Measurements from ENCODE around the gene RPS6KA4. TPM values are rescaled to one million over a fixed set of nuclear protein-coding genes. Genes with fewer than 3 reads are reported as not detected.

The RPS6KA4 gene
- total RNA-seq, 2 donors from 2014 or later, result 18.9 to 23.7 TPM

DNA sequence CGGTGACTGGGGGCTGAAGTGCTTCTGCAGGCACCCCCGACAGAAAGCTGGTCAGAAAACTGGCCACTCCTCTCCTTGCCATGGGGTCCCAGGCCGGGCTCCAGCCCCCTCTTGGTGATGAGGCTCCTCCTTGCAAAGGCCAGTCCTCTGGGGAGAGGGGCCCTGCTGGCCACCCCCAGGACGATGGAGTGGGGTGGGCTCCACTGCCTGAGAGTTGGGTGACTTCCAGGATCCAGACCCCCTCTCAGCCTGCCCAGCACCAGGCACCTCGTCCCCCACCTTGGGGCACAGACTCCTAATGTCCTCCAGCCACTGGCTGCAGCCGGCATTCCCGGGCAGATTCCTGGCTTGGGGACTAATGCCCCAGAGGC is 441 bp upstream of the RPS6KA4 start:
- Histone ChIP-seq H3K27me3 (replicated peaks; ENCODE audit: insufficient read depth) (no peaks in the 10 kb centered on the region), H3K4me1 (replicated peaks) (peaks cover 6% of the 10 kb centered on the region), H3K9me3 (no peaks in the 10 kb centered on the region), H3K36me3 (no peaks in the 10 kb centered on the region), H3K27ac (peak overlapping the region; percentile 78 to 81), H3K4me3 (peak overlapping the region; percentile 60 to 75)
- WGBS, result 29% methylated on average over 7 of the region's 7 CpGs
- intact Hi-C loops (cut with DNase I), result no loop called here
- TF ChIP-seq POLR2A (IDR thresholded peaks at IDR 0.05), result no peak
- no peak for TF ChIP-seq POLR2AphosphoS5 (IDR thresholded peaks at IDR 0.05)
- no peak for TF ChIP-seq CTCF (IDR thresholded peaks at IDR 0.05)
- DNase-seq (ENCODE audit: low spot score), result no peak

DNA sequence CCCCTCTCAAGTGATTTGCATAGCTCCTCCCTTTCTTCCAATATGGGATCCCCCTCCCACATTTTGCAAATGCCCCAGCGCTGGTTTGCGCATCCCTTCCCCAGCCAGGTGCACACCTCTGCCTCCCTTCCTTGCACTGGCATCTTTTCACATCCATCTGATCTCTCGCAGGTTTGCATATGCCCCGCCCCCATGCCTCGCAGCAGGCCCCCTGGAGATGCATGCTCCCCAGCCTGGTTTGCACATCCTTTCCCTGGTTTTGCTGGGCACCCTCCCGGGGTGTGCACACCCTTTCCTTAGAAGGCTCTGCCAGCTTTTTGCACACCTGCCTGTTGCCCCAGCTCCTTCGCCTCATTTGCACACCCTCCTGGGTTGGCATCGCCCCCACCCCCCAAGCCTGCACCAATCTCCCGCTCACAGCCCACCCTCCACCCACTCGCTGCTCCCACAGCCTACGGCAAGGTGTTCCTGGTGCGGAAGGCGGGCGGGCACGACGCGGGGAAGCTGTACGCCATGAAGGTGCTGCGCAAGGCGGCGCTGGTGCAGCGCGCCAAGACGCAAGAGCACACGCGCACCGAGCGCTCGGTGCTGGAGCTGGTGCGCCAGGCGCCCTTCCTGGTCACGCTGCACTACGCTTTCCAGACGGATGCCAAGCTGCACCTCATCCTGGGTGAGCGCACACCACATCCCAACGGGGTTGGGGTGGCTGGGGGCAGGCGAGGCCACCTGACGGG is 917 bp downstream of the RPS6KA4 start:
- H3K9me3 ChIP-seq, result no peaks in the 10 kb centered on the region
- peak in 2 of 4 experiments; percentile 40 to 54 for TF ChIP-seq CTCF (IDR thresholded peaks at IDR 0.05)
- TF ChIP-seq POLR2A (IDR thresholded peaks at IDR 0.05), result no peak
- TF ChIP-seq POLR2AphosphoS5 (IDR thresholded peaks at IDR 0.05), result no peak
- H3K4me3 ChIP-seq, result peak overlapping the region; percentile 60 to 75
- no peaks in the 10 kb centered on the region for H3K27me3 ChIP-seq (replicated peaks; ENCODE audit: insufficient read depth)
- intact Hi-C loops (cut with DNase I), result no loop called here
- H3K36me3 ChIP-seq, result no peaks in the 10 kb centered on the region
- WGBS, result 35% methylated on average over 38 of the region's 38 CpGs
- DNase-seq (ENCODE audit: low spot score), result no peak
- peak overlapping the region; percentile 78 to 81 for H3K27ac ChIP-seq
- H3K4me1 ChIP-seq (replicated peaks), result peaks cover 6% of the 10 kb centered on the region

GRCh38 chr11:64360448-64360921 is 1.5 kb downstream of the RPS6KA4 start:
- Histone ChIP-seq H3K36me3 (no peaks in the 10 kb centered on the region), H3K27ac (no peak overlapping the region), H3K4me3 (peak overlapping the region in 1 of 2 donors; percentile 75), H3K27me3 (replicated peaks; ENCODE audit: insufficient read depth) (no peaks in the 10 kb centered on the region), H3K9me3 (no peaks in the 10 kb centered on the region), H3K4me1 (replicated peaks) (peaks cover 6% of the 10 kb centered on the region)
- DNase-seq (ENCODE audit: low spot score), result no peak
- WGBS, result 73% methylated on average over 13 of the region's 13 CpGs
- TF ChIP-seq CTCF (IDR thresholded peaks at IDR 0.05), result no peak
- no peak for TF ChIP-seq POLR2A (IDR thresholded peaks at IDR 0.05)
- TF ChIP-seq POLR2AphosphoS5 (IDR thresholded peaks at IDR 0.05), result no peak
- intact Hi-C loops (cut with DNase I), result no loop called here

GRCh38 chr11:64361659-64362058 is 2.7 kb downstream of the RPS6KA4 start:
- no peak for DNase-seq (ENCODE audit: low spot score)
- Histone ChIP-seq H3K9me3 (no peaks in the 10 kb centered on the region), H3K27me3 (replicated peaks; ENCODE audit: insufficient read depth) (no peaks in the 10 kb centered on the region), H3K36me3 (no peaks in the 10 kb centered on the region), H3K27ac (no peak overlapping the region), H3K4me1 (replicated peaks) (peaks cover 6% of the 10 kb centered on the region), H3K4me3 (no peak overlapping the region)
- TF ChIP-seq POLR2A (IDR thresholded peaks at IDR 0.05) (no peak), CTCF (IDR thresholded peaks at IDR 0.05) (no peak), POLR2AphosphoS5 (IDR thresholded peaks at IDR 0.05) (no peak)
- 92% methylated on average over 18 of the region's 18 CpGs for WGBS
- intact Hi-C loops (cut with DNase I), result no loop called here

DNA sequence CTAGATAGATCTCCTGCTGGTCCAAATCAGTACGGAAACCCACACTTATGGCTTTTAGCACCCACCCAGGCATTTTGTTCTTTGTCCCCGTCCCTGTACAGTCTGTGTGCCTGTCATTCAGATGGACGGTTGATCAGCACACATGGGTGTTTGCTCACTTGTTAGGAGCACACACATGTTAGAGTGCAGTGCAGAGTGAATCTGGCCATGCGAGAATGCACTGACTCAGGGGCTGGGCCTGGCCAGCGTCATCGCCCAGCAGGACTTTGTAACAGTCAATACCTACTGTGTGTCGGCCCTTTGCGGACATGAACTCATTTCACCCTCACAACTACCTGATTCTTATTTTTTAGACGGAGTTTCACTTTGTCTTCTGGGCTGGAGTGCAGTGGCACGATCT is 3.4 kb downstream of the RPS6KA4 start:
- Histone ChIP-seq H3K27me3 (replicated peaks; ENCODE audit: insufficient read depth) (no peaks in the 10 kb centered on the region), H3K36me3 (no peaks in the 10 kb centered on the region), H3K27ac (no peak overlapping the region), H3K4me3 (no peak overlapping the region), H3K4me1 (replicated peaks) (peaks cover 6% of the 10 kb centered on the region), H3K9me3 (no peaks in the 10 kb centered on the region)
- TF ChIP-seq POLR2A (IDR thresholded peaks at IDR 0.05) (no peak), CTCF (IDR thresholded peaks at IDR 0.05) (no peak), POLR2AphosphoS5 (IDR thresholded peaks at IDR 0.05) (no peak)
- intact Hi-C loops (cut with DNase I), result no loop called here
- 90% methylated on average over 10 of the region's 10 CpGs for WGBS
- DNase-seq (ENCODE audit: low spot score), result no peak
